Kidney glomerular epithelial cell (primary cell): ENCODE results near the gene ATP6V0C.

Experiments used
- DNase-seq: peaks from one replicate; lab custom pipeline; 2025; lab: John Stamatoyannopoulos, UW

Gene ATP6V0C

GRCh38 chr16:2513405-2514332 lies at the start of gene ATP6V0C:
ATP6V0C (plus strand) TSS chr16:2513952; CDS start chr16:2514104, 152 bp downstream.
- peak; percentile 86 for DNase-seq

- no peak for DNase-seq
These were observed 49.4 kb upstream of the ATP6V0C start for GRCh38 chr16:2464333-2464732.

- DNase-seq = no peak
These were observed 47.9 kb upstream of the ATP6V0C start for GRCh38 chr16:2465653-2466415.

- no peak for DNase-seq
These were observed 46.9 kb upstream of the ATP6V0C start for GRCh38 chr16:2466667-2467527.

GRCh38 chr16:2467528-2468232 lies 46.1 kb upstream of the ATP6V0C start:
- DNase-seq = no peak

- DNase-seq = no peak
These were observed 45.5 kb upstream of the ATP6V0C start for GRCh38 chr16:2468233-2468724.

GRCh38 chr16:2468725-2469398 lies 44.9 kb upstream of the ATP6V0C start:
- DNase-seq = no peak

GRCh38 chr16:2469399-2470233 lies 44.1 kb upstream of the ATP6V0C start:
- DNase-seq = no peak

GRCh38 chr16:2470234-2470601 lies 43.5 kb upstream of the ATP6V0C start:
- DNase-seq = no peak

GRCh38 chr16:2470603-2471015 lies 43.1 kb upstream of the ATP6V0C start:
- DNase-seq = no peak

GRCh38 chr16:2471016-2471652 lies 42.6 kb upstream of the ATP6V0C start, which contains the start of gene NTN3:
NTN3 (plus strand) TSS chr16:2471297; CDS start chr16:2471702, 405 bp downstream.
- no peak for DNase-seq

GRCh38 chr16:2471653-2472487 lies 41.9 kb upstream of the ATP6V0C start:
- no peak for DNase-seq

GRCh38 chr16:2472488-2472864 lies 41.3 kb upstream of the ATP6V0C start:
- DNase-seq = no peak

- no peak for DNase-seq
These were observed 40.8 kb upstream of the ATP6V0C start for GRCh38 chr16:2472885-2473445.

GRCh38 chr16:2473446-2473926 lies 40.3 kb upstream of the ATP6V0C start:
- no peak for DNase-seq

- no peak for DNase-seq
These were observed 39.5 kb upstream of the ATP6V0C start for GRCh38 chr16:2473999-2474876.
